Gastrocnemius medialis (tissue), 4 donors: ENCODE results near the gene PDE8A. TPM values are rescaled to one million over a fixed set of nuclear protein-coding genes. Genes with fewer than 3 reads are reported as not detected.

ENCODE experiments used
- ATAC-seq, 2 donors: fragments of 150-250 bp; one replicate each; pipeline ENCODE4 v1.9.1; 2016
- DNase-seq, 2 donors: peaks; one replicate each; pipeline ENCODE4 v3.0.0-alpha.2; 2019
- H3K27ac ChIP-seq, 4 donors: fragments of 200-600 bp; sonication (generic); 1 replicate in 1 of 4; 2 replicates in 3 of 4; pipeline ENCODE4 v1.5.1; 2016 to 2018; ENCODE audit warnings: mild to moderate bottlenecking in 2 of 4, moderate library complexity in 1 of 4
- H3K27me3 ChIP-seq, 3 donors: fragments of 200-600 bp; sonication (generic) in 2 of 3; 1 replicate in 1 of 3; 2 replicates in 2 of 3; pipeline versions ENCODE4 v1.5.1 to v1.6.0; 2016 to 2019; ENCODE audit warnings: mild to moderate bottlenecking in 1 of 3, moderate library complexity in 1 of 3
- H3K36me3 ChIP-seq, 2 donors: fragments of 200-600 bp; sonication (generic) in 1 of 2; one replicate each; pipeline ENCODE4 v1.5.1; 2017 to 2018
- H3K4me1 ChIP-seq, 2 donors: fragments of 200-600 bp; sonication (generic) in 1 of 2; one replicate each; pipeline ENCODE4 v1.5.1; 2016 to 2017; ENCODE audit warnings: mild to moderate bottlenecking in 2 of 2
- H3K4me3 ChIP-seq, 4 donors: fragments of 200-600 bp; sonication (generic) in 3 of 4; 1 replicate in 1 of 4; 2 replicates in 3 of 4; pipeline ENCODE4 v1.5.1; 2016 to 2019; ENCODE audit warnings: mild to moderate bottlenecking in 2 of 4
- H3K9me3 ChIP-seq, 3 donors: fragments of 200-600 bp; sonication (generic) in 2 of 3; 1 replicate in 1 of 3; 2 replicates in 2 of 3; pipeline ENCODE4 v1.5.1; 2016 to 2019
- CTCF ChIP-seq, 5 experiments: fragments of 450-650 bp in 3 of 5; fragments of 200-600 bp in 2 of 5; sonication (generic) in 2 of 5; IDR thresholded peaks in 4 of 5; conservative IDR thresholded peaks in 1 of 5; 1 replicate in 4 of 5; 2 replicates in 1 of 5; pipeline ENCODE4 v1.5.1; 2016 to 2019; ENCODE audit warnings: antibody characterized with exemption in 5 of 5, mild to moderate bottlenecking in 3 of 5, moderate library complexity in 3 of 5
- POLR2A ChIP-seq, 2 donors: fragments of 450-650 bp; IDR thresholded peaks; one replicate each; pipeline ENCODE4 v1.6.1; 2017; ENCODE audit warnings: antibody characterized with exemption in 2 of 2, mild to moderate bottlenecking in 2 of 2, moderate library complexity in 2 of 2
- in situ Hi-C, 4 donors: fragments of 200-750 bp; cut with MboI; loops; one replicate each; pipeline versions ENCODE4 v1.15.0 to v1.8.0; 2017; ENCODE audit warnings: low sequenced_read_pairs in 4 of 4
- intact Hi-C: fragments of 100-400 bp; cut with DNase I; formaldehyde crosslinking; loops from one replicate; pipeline ENCODE4 v1.15.1; 2023; ENCODE audit warnings: low total_unique reads
- total RNA-seq, 4 donors: library from RNA; depleted of rRNA; stranded (reverse); fragments of >200 nt; gene quantifications; one replicate each; pipeline versions ENCODE4 v1.1.0 to v1.2.3, GENCODE V29; 2016

PDE8A gene
- total RNA-seq, 4 donors from 2014 or later = 6.3 to 20.6 (median 13.9) TPM

GRCh38 chr15:85027421-85027820 is 45.8 kb downstream of the PDE8A start:
- intact Hi-C loops (loop anchor here (5.0 kb wide), 1 partner anchor 50 kb away; no protein-coding TSS in a partner anchor), in situ Hi-C loops (loop anchor here in 1 of 4 donors (10.0 kb wide), 1 partner anchor 63 kb away; no protein-coding TSS in a partner anchor)
- peaks cover 35 to 51% of the 10 kb centered on the region in 2 donors for H3K4me1 ChIP-seq
- H3K36me3 ChIP-seq = no peaks in the 10 kb centered on the region
- H3K9me3 ChIP-seq = no peaks in the 10 kb centered on the region
- no peaks in the 10 kb centered on the region for H3K27me3 ChIP-seq
- H3K27ac ChIP-seq = peak overlapping the region in 1 of 4 donors; percentile 28
- DNase-seq = no peak
- ATAC-seq = no peak
- TF ChIP-seq POLR2A (IDR thresholded peaks at IDR 0.05) = no peak
- no peak for TF ChIP-seq CTCF (IDR thresholded peaks at IDR 0.05 in 4 of 5, conservative IDR thresholded peaks at IDR 0.05 in 1 of 5)
- no peak overlapping the region for H3K4me3 ChIP-seq

DNA sequence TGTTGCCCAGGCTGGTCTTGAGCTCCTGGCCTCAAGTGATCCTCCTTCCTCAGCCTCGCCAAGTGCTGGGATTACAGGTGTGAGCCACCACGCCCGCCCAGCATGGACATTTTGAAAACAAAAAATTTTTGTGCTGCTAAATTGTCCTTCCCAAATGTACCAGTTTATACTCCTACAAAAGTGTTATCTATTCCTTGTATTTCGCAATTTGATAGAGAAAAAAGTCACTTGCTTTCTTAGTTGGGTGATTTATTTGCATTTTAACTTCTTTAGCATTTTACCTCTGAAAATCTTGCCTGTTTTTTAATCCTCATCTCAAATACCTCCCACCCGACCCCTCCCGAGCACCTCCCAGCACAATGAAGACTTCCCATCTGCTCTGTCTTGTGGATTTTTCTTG is 46.8 kb downstream of the PDE8A start:
- H3K36me3 ChIP-seq = no peaks in the 10 kb centered on the region
- no peak for DNase-seq
- H3K9me3 ChIP-seq = no peaks in the 10 kb centered on the region
- no peak for ATAC-seq
- no peaks in the 10 kb centered on the region for H3K27me3 ChIP-seq
- peaks cover 39 to 61% of the 10 kb centered on the region in 2 donors for H3K4me1 ChIP-seq
- in situ Hi-C loops = loop anchor here in 1 of 4 donors (10.0 kb wide), 1 partner anchor 64 kb away; no protein-coding TSS in a partner anchor
- no peak overlapping the region for H3K4me3 ChIP-seq
- no peak overlapping the region for H3K27ac ChIP-seq
- intact Hi-C loops = loop anchor here (5.0 kb wide), 1 partner anchor 51 kb away; no protein-coding TSS in a partner anchor
- no peak for TF ChIP-seq CTCF (IDR thresholded peaks at IDR 0.05 in 4 of 5, conservative IDR thresholded peaks at IDR 0.05 in 1 of 5)
- TF ChIP-seq POLR2A (IDR thresholded peaks at IDR 0.05) = no peak

- in situ Hi-C loops (loop anchor here in 1 of 4 donors (10.0 kb wide), 1 partner anchor 64 kb away; no protein-coding TSS in a partner anchor), intact Hi-C loops (loop anchor here (5.0 kb wide), 1 partner anchor 52 kb away; no protein-coding TSS in a partner anchor)
- no peaks in the 10 kb centered on the region for H3K36me3 ChIP-seq
- H3K27ac ChIP-seq = no peak overlapping the region
- no peaks in the 10 kb centered on the region for H3K27me3 ChIP-seq
- no peak overlapping the region for H3K4me3 ChIP-seq
- H3K4me1 ChIP-seq = peaks cover 41 to 61% of the 10 kb centered on the region in 2 donors
- no peaks in the 10 kb centered on the region for H3K9me3 ChIP-seq
- TF ChIP-seq CTCF (IDR thresholded peaks at IDR 0.05 in 4 of 5, conservative IDR thresholded peaks at IDR 0.05 in 1 of 5) (no peak), POLR2A (IDR thresholded peaks at IDR 0.05) (no peak)
- ATAC-seq = no peak
- no peak for DNase-seq
Measured at GRCh38 chr15:85029221-85029620, 47.6 kb downstream of the PDE8A start.

- TF ChIP-seq POLR2A (IDR thresholded peaks at IDR 0.05) (no peak), CTCF (IDR thresholded peaks at IDR 0.05 in 4 of 5, conservative IDR thresholded peaks at IDR 0.05 in 1 of 5) (no peak)
- Histone ChIP-seq H3K27me3 (no peaks in the 10 kb centered on the region), H3K4me1 (peaks cover 34 to 59% of the 10 kb centered on the region in 2 donors), H3K4me3 (no peak overlapping the region), H3K9me3 (no peaks in the 10 kb centered on the region), H3K27ac (peak overlapping the region in 3 of 4 donors; percentile 4 to 28 (median 23)), H3K36me3 (no peaks in the 10 kb centered on the region)
- intact Hi-C loops (no loop called here), in situ Hi-C loops (no loop called here)
- DNase-seq (no peak), ATAC-seq (no peak)
Measured at GRCh38 chr15:85030301-85030929, 48.8 kb downstream of the PDE8A start.
